ENCODE measurements around the gene MIF.
A peak's percentile ranks its signal among the peaks of the same experiment; 100 is the strongest.
"Not testable (repeated sequence)": the region's sequence is repeated elsewhere in the genome, so short reads cannot be mapped to it uniquely, and the experiment has no call there.

MIF gene

GRCh38 chr22:23859201-23859600 is 35.0 kb upstream of the MIF start:
- no peak for DNase-seq (ENCODE audit: low read depth)
- H3K4me3 ChIP-seq (ENCODE audit: low read depth, low read length), result no peak overlapping the region
- TF ChIP-seq CTCF (IDR thresholded peaks at IDR 0.05; ENCODE audit: control insufficient read depth, extremely low read depth, insufficient read depth), result no peak

- not testable (repeated sequence) for DNase-seq (ENCODE audit: low read depth)
Measured at GRCh38 chr22:23860187-23860586, 34.0 kb upstream of the MIF start.

GRCh38 chr22:23862103-23862502 is 32.1 kb upstream of the MIF start:
- no peak overlapping the region for H3K4me3 ChIP-seq (ENCODE audit: low read depth, low read length)
- no peak for DNase-seq (ENCODE audit: low read depth)
- TF ChIP-seq CTCF (IDR thresholded peaks at IDR 0.05; ENCODE audit: control insufficient read depth, extremely low read depth, insufficient read depth), result peak; percentile 44

More at GRCh38 chr22:23860187-23860586, 34.0 kb upstream of the MIF start:
- H3K4me3 ChIP-seq (ENCODE audit: low read depth, low read length), result not testable (repeated sequence)

GRCh38 chr22:23864499-23865154 is 29.6 kb upstream of the MIF start:
- not testable (repeated sequence) for H3K4me3 ChIP-seq (ENCODE audit: low read depth, low read length); DNase-seq (ENCODE audit: low read depth)

- DNase-seq (ENCODE audit: low read depth), result no peak
- no peak overlapping the region for H3K4me3 ChIP-seq (ENCODE audit: low read depth, low read length)
- TF ChIP-seq CTCF (IDR thresholded peaks at IDR 0.05; ENCODE audit: control insufficient read depth, extremely low read depth, insufficient read depth), result no peak
Measured at GRCh38 chr22:23868580-23868979, 25.6 kb upstream of the MIF start.

GRCh38 chr22:23874871-23875270 is 19.3 kb upstream of the MIF start:
- no peak overlapping the region for H3K4me3 ChIP-seq (ENCODE audit: low read depth, low read length)
- DNase-seq (ENCODE audit: low read depth), result no peak
- no peak for TF ChIP-seq CTCF (IDR thresholded peaks at IDR 0.05; ENCODE audit: control insufficient read depth, extremely low read depth, insufficient read depth)

GRCh38 chr22:23875801-23876200 is 18.4 kb upstream of the MIF start:
- no peak for TF ChIP-seq CTCF (IDR thresholded peaks at IDR 0.05; ENCODE audit: control insufficient read depth, extremely low read depth, insufficient read depth)
- no peak for DNase-seq (ENCODE audit: low read depth)
- H3K4me3 ChIP-seq (ENCODE audit: low read depth, low read length), result no peak overlapping the region

- TF ChIP-seq CTCF (IDR thresholded peaks at IDR 0.05; ENCODE audit: control insufficient read depth, extremely low read depth, insufficient read depth), result no peak
- no peak for DNase-seq (ENCODE audit: low read depth)
- no peak overlapping the region for H3K4me3 ChIP-seq (ENCODE audit: low read depth, low read length)
Measured at GRCh38 chr22:23877566-23877965, 16.6 kb upstream of the MIF start.
